Measurements from ENCODE around the gene NRF1.

The NRF1 gene

DNA sequence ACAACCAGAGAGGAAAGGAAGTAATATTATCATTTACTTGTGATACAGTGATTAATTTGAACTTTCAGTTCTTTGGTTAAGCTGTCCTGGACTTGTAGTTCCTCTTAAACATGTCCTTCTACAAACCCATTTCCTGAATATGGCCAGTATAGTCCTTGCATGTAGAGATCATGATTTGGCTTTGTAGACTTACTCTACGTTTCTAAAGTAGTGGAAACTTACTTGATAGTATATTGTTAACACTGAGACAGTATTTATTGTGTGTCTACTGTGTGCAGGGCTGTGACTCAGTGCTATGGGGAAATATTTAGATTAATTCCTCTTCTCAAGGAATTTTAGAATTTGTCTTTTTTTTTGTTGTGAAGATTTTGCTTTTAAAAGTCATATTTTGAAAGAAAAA, 109.5 kb downstream of the NRF1 start:
- Histone ChIP-seq H3K4me2 (peak overlapping the region in 4 of 11 experiments; percentile 10 to 64 (median 38); a peak in 6 of 22 replicates), H3K4me1 (peaks cover 0 to 27% (median 13%) of the 10 kb centered on the region in 10 experiments; a peak in 15 of 20 replicates), H3K4me3 (no peak overlapping the region), H3K9me3 (replicated peaks in 1 of 11) (no peaks in the 10 kb centered on the region), H3K27ac (peak overlapping the region in 4 of 11 experiments; percentile 15 to 71 (median 58); a peak in 9 of 22 replicates), H3K27me3 (no peaks in the 10 kb centered on the region), H3K9ac (no peak overlapping the region), H4K20me1 (peaks cover 0 to 7% (median 0%) of the 10 kb centered on the region in 11 experiments; a peak in 3 of 22 replicates), H3K36me3 (peaks cover 72 to 98% (median 83%) of the 10 kb centered on the region in 11 experiments)
- no peak for TF ChIP-seq Cebpa-rat (IDR thresholded peaks at IDR 0.05)

- no peak for TF ChIP-seq Cebpa-rat (IDR thresholded peaks at IDR 0.05)
- Histone ChIP-seq H4K20me1 (peaks cover 0 to 7% (median 0%) of the 10 kb centered on the region in 11 experiments; a peak in 3 of 22 replicates), H3K9ac (no peak overlapping the region), H3K4me2 (no peak overlapping the region), H3K4me1 (peaks cover 0 to 27% (median 13%) of the 10 kb centered on the region in 10 experiments; a peak in 15 of 20 replicates), H3K9me3 (replicated peaks in 1 of 11) (no peaks in the 10 kb centered on the region), H3K27me3 (no peaks in the 10 kb centered on the region), H3K4me3 (no peak overlapping the region), H3K36me3 (peaks cover 68 to 98% (median 84%) of the 10 kb centered on the region in 11 experiments), H3K27ac (no peak overlapping the region)
Observed at GRCh38 chr7:129723679-129724078, 112.2 kb downstream of the NRF1 start.

- Histone ChIP-seq H3K27me3 (no peaks in the 10 kb centered on the region), H3K4me1 (peaks cover 0 to 17% (median 10%) of the 10 kb centered on the region in 10 experiments; a peak in 15 of 20 replicates), H3K9ac (no peak overlapping the region), H3K27ac (no peak overlapping the region), H3K9me3 (replicated peaks in 1 of 11) (no peaks in the 10 kb centered on the region), H3K36me3 (peaks cover 70 to 98% (median 84%) of the 10 kb centered on the region in 11 experiments), H3K4me2 (no peak overlapping the region), H4K20me1 (peaks cover 0 to 7% (median 0%) of the 10 kb centered on the region in 11 experiments; a peak in 3 of 22 replicates), H3K4me3 (no peak overlapping the region)
- TF ChIP-seq Cebpa-rat (IDR thresholded peaks at IDR 0.05), result no peak
Observed at GRCh38 chr7:129724796-129725195, 113.3 kb downstream of the NRF1 start.

- H3K4me2 ChIP-seq, result no peak overlapping the region
- H3K4me1 ChIP-seq, result no peaks in the 10 kb centered on the region
- peaks cover 81 to 96% (median 91%) of the 10 kb centered on the region in 11 experiments for H3K36me3 ChIP-seq
- TF ChIP-seq Cebpa-rat (IDR thresholded peaks at IDR 0.05), result no peak
- no peaks in the 10 kb centered on the region for H3K27me3 ChIP-seq
- no peak overlapping the region for H3K27ac ChIP-seq
- no peaks in the 10 kb centered on the region for H4K20me1 ChIP-seq
- H3K9ac ChIP-seq, result no peak overlapping the region
- H3K4me3 ChIP-seq, result no peak overlapping the region
- H3K9me3 ChIP-seq (replicated peaks in 1 of 11), result no peaks in the 10 kb centered on the region
Observed at GRCh38 chr7:129728875-129729467, 117.5 kb downstream of the NRF1 start.

- no peak for TF ChIP-seq Cebpa-rat (IDR thresholded peaks at IDR 0.05)
- Histone ChIP-seq H3K9ac (no peak overlapping the region), H3K4me1 (no peaks in the 10 kb centered on the region), H3K36me3 (peaks cover 80 to 96% (median 91%) of the 10 kb centered on the region in 11 experiments), H3K9me3 (replicated peaks in 1 of 11) (no peaks in the 10 kb centered on the region), H3K4me3 (no peak overlapping the region), H3K27ac (no peak overlapping the region), H4K20me1 (no peaks in the 10 kb centered on the region), H3K27me3 (no peaks in the 10 kb centered on the region), H3K4me2 (no peak overlapping the region)
Observed at GRCh38 chr7:129729511-129729910, 118.0 kb downstream of the NRF1 start.

DNA sequence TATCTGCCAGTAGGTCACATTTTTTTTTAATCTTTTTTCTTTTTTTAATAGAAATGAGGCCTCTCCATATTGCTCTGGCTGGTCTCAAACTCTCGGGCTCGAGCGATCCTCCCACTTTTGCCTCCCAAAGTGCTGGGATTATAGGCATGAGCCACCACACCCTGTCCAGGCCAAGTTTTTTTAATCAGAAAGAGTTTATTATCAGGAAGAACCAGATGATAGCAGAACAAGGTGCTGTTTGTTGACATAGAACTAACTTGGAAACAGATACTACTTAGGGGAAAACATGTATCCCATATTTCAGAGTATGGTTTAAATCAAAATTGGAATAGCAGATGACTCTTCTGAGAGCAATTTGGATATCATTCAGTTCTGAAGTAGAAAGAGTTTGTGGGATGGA, 118.6 kb downstream of the NRF1 start:
- Histone ChIP-seq H3K27me3 (no peaks in the 10 kb centered on the region), H3K4me1 (no peaks in the 10 kb centered on the region), H4K20me1 (no peaks in the 10 kb centered on the region), H3K9me3 (replicated peaks in 1 of 11) (no peaks in the 10 kb centered on the region), H3K27ac (no peak overlapping the region), H3K9ac (no peak overlapping the region), H3K4me2 (no peak overlapping the region), H3K4me3 (no peak overlapping the region), H3K36me3 (peaks cover 81 to 96% (median 91%) of the 10 kb centered on the region in 11 experiments)
- TF ChIP-seq Cebpa-rat (IDR thresholded peaks at IDR 0.05), result no peak

GRCh38 chr7:129734400-129734799, 122.9 kb downstream of the NRF1 start:
- H3K4me2 ChIP-seq, result no peak overlapping the region
- H3K4me1 ChIP-seq, result no peaks in the 10 kb centered on the region
- H3K27ac ChIP-seq, result no peak overlapping the region
- H3K36me3 ChIP-seq, result peaks cover 65 to 87% (median 81%) of the 10 kb centered on the region in 11 experiments
- H4K20me1 ChIP-seq, result no peaks in the 10 kb centered on the region
- H3K27me3 ChIP-seq, result no peaks in the 10 kb centered on the region
- TF ChIP-seq Cebpa-rat (IDR thresholded peaks at IDR 0.05), result no peak
- H3K9me3 ChIP-seq (replicated peaks in 1 of 11), result no peaks in the 10 kb centered on the region
- H3K9ac ChIP-seq, result no peak overlapping the region
- H3K4me3 ChIP-seq, result no peak overlapping the region

GRCh38 chr7:129739427-129739826, 127.9 kb downstream of the NRF1 start:
- no peak for TF ChIP-seq Cebpa-rat (IDR thresholded peaks at IDR 0.05)
- Histone ChIP-seq H3K4me3 (no peak overlapping the region), H3K4me1 (peaks cover 0 to 12% (median 0%) of the 10 kb centered on the region in 10 experiments; a peak in 6 of 20 replicates), H3K9me3 (replicated peaks in 1 of 11) (no peaks in the 10 kb centered on the region), H3K27ac (no peak overlapping the region), H3K4me2 (no peak overlapping the region), H3K27me3 (no peaks in the 10 kb centered on the region), H4K20me1 (peaks cover 0 to 11% (median 0%) of the 10 kb centered on the region in 11 experiments; a peak in 2 of 22 replicates), H3K9ac (no peak overlapping the region), H3K36me3 (peaks cover 60 to 91% (median 76%) of the 10 kb centered on the region in 11 experiments)

- no peaks in the 10 kb centered on the region for H3K27me3 ChIP-seq
- H3K4me1 ChIP-seq, result peaks cover 0 to 12% (median 0%) of the 10 kb centered on the region in 10 experiments; a peak in 6 of 20 replicates
- peaks cover 56 to 88% (median 70%) of the 10 kb centered on the region in 11 experiments; a peak in 21 of 22 replicates for H3K36me3 ChIP-seq
- no peak overlapping the region for H3K27ac ChIP-seq
- H3K4me2 ChIP-seq, result no peak overlapping the region; a peak in 1 of 22 replicates
- H4K20me1 ChIP-seq, result peaks cover 0 to 11% (median 0%) of the 10 kb centered on the region in 11 experiments; a peak in 2 of 22 replicates
- TF ChIP-seq Cebpa-rat (IDR thresholded peaks at IDR 0.05), result no peak
- no peak overlapping the region for H3K9ac ChIP-seq
- no peaks in the 10 kb centered on the region for H3K9me3 ChIP-seq (replicated peaks in 1 of 11)
- no peak overlapping the region for H3K4me3 ChIP-seq
Observed at GRCh38 chr7:129740574-129741410, 129.3 kb downstream of the NRF1 start.

Data from BLaER1 treated with 17β-estradiol and CSF1 and Interleukin-3, amounts not matched to agents 10 nM and 100 nM (cell line).